Spleen (tissue), 11 donors: Measurements from ENCODE around the gene EPHB4. TPM values are rescaled to one million over a fixed set of nuclear protein-coding genes. Genes with fewer than 3 reads are reported as not detected.
"Not testable (repeated sequence)": the region's sequence is repeated elsewhere in the genome, so short reads cannot be mapped to it uniquely, and the experiment has no call there.

Experiments used
- DNase-seq: peaks from one replicate; pipeline ENCODE4 v3.0.0-alpha.2; 2020
- H3K27ac ChIP-seq, 8 donors: fragments of 200-600 bp; sonication (generic) in 7 of 8; 1 replicate in 4 of 8; 2 replicates in 4 of 8; pipeline versions ENCODE4 v1.5.0 to v1.8.0; 2016 to 2021; ENCODE audit warnings: inconsistent platforms in 4 of 8, mild to moderate bottlenecking in 4 of 8, moderate library complexity in 1 of 8
- H3K27me3 ChIP-seq, 7 donors: fragments of 200-600 bp; sonication (generic) in 6 of 7; replicated peaks in 1 of 7; 1 replicate in 4 of 7; 2 replicates in 3 of 7; pipeline versions ENCODE4 v1.5.0 to v1.8.0; 2016 to 2021; ENCODE audit warnings: inconsistent platforms in 3 of 7, mild to moderate bottlenecking in 1 of 7
- H3K36me3 ChIP-seq, 6 donors: fragments of 200-600 bp; sonication (generic) in 5 of 6; 1 replicate in 4 of 6; 2 replicates in 2 of 6; pipeline versions ENCODE4 v1.5.0 to v1.8.0; 2016 to 2021; ENCODE audit warnings: inconsistent platforms in 2 of 6
- H3K4me1 ChIP-seq, 6 donors: fragments of 200-600 bp; sonication (generic) in 5 of 6; 1 replicate in 3 of 6; 2 replicates in 3 of 6; pipeline versions ENCODE4 v1.5.0 to v1.8.0; 2016 to 2021; ENCODE audit warnings: inconsistent platforms in 3 of 6
- H3K4me3 ChIP-seq, 8 donors: fragments of 200-600 bp; sonication (generic) in 7 of 8; 1 replicate in 4 of 8; 2 replicates in 4 of 8; pipeline versions ENCODE4 v1.5.0 to v1.8.0; 2016 to 2021; ENCODE audit warnings: inconsistent platforms in 4 of 8, mild to moderate bottlenecking in 4 of 8, moderate library complexity in 2 of 8
- H3K9me3 ChIP-seq, 8 donors: fragments of 200-600 bp; sonication (generic) in 7 of 8; 1 replicate in 4 of 8; 2 replicates in 4 of 8; pipeline versions ENCODE4 v1.5.0 to v1.8.0; 2016 to 2021; ENCODE audit warnings: inconsistent platforms in 4 of 8
- POLR2A ChIP-seq, 3 donors: fragments of 450-650 bp; IDR thresholded peaks; one replicate each; pipeline ENCODE4 v1.5.1; 2017; ENCODE audit warnings: antibody characterized with exemption in 3 of 3, mild to moderate bottlenecking in 1 of 3
- POLR2AphosphoS5 ChIP-seq, 3 donors: sonication (generic); formaldehyde crosslinking; IDR thresholded peaks; one replicate each; pipeline ENCODE4 v1.5.1; 2017; ENCODE audit warnings: antibody characterized with exemption in 3 of 3
- WGBS, 5 donors: extraction: QIAGEN DNeasy Blood & Tissue Kit in 3 of 5; methylation state at CpG; one replicate each; pipeline versions ENCODE4 v1.1.5 to v1.1.7; 2013 to 2018; 5-methylcytosine and 5-hydroxymethylcytosine counted together
- intact Hi-C: fragments of 100-400 bp; cut with DNase I; formaldehyde crosslinking; loops from one replicate; pipeline ENCODE4 v1.15.0; 2023; ENCODE audit warnings: low total_unique reads
- polyA plus RNA-seq, 3 donors: library from polyadenylated mRNA; stranded (reverse); fragments of 200-250 nt; gene quantifications; one replicate each; pipeline ENCODE4 v1.2.1, GENCODE V29; 2013
- total RNA-seq, 7 donors: library from RNA; depleted of rRNA in 3 of 7; stranded (reverse); fragments of >200 nt in 3 of 7; fragmentation: NEBNext Ultra II Directional in 4 of 7; extraction: Animal tissue kit (Norgen Biotek cat#: 25700) in 4 of 7; gene quantifications; one replicate each; pipeline versions ENCODE4 v1.1.0 to v1.2.1, GENCODE V29; 2016 to 2021
- TF ChIP-seq, protein P1 (sequence below), 11 experiments: fragments of 200-600 bp in 7 of 11; fragments of 450-650 bp in 4 of 11; sonication (generic) in 4 of 11; IDR thresholded peaks in 8 of 11; conservative IDR thresholded peaks in 3 of 11; 1 replicate in 7 of 11; 2 replicates in 4 of 11; pipeline versions ENCODE4 v1.4.0 to v1.8.0; 2016 to 2021; ENCODE audit warnings: antibody characterized with exemption in 11 of 11, inconsistent platforms in 4 of 11, mild to moderate bottlenecking in 1 of 11
- donor health status: healthy with polysubstance abuse.
- donor health status: DM: no; HTN: no; CAD: no; lungs with moderate emphysema.
- donor health status: DM: no; HTN: no; CAD: no.
- donor health status: Bipolar disorder and iron deficiency.
- donor health status: healthy.
- donor health status: DM: no; HTN: no; CAD: no.
- donor health status: DM: yes; HTN: yes; CAD: no.

Gene EPHB4
- total and polyA plus RNA-seq, 10 donors: 14.8 to 157 (median 101) TPM

DNA sequence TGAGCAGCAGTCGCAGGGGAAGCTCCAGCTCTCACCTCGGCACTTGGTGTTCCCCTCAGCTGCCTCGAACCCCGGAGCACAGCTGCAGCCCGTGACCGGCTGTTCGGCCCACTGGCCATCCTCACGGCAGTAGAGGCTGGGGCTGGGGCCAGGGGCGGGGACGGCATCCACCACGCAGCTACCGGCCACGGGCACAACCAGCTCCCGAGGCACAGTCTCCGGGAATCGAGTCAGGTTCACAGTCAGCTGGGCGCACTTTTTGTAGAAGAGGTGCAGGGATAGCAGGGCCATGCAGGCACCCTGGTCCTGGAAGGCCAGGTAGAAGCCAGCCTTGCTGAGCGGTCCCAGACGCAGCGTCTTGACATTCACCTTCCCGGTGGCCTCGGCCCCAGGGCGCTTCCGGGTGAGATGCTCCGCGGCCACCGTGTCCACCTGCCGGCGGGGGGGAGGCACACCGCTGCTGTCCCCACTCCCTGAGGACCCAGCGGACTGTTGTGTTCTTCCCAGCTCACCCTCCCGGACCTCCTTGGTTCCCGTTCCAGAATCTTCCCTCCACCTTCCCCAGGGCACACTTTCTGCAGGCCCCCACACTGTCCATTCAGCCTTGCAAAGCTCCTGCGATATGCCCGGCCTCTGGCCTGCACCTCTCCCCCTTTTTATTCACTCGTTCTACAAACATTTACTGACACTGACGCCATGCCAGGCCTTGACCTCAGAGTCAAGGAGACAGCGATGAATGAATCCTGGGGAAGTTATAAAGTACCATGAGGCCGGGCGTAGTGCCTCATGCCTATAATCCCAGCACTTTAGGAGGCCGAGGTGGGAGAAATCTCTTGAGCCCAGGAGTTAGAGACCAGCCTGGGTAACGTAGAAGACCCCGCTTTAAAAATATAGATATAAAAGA lies 4.8 kb downstream of the EPHB4 start:
- intact Hi-C loops: no loop called here
- 74 to 89% (median 83%) methylated on average over 27 to 43 of the region's 43 CpGs for WGBS, 5 donors
- DNase-seq: peak; percentile 66
- H3K4me1 ChIP-seq: peaks cover 0 to 91% (median 54%) of the 10 kb centered on the region in 6 donors
- peak overlapping the region in 5 of 8 donors; percentile 10 to 84 (median 36) for H3K27ac ChIP-seq
- no peaks in the 10 kb centered on the region for H3K9me3 ChIP-seq
- H3K36me3 ChIP-seq: peaks cover 0 to 65% (median 30%) of the 10 kb centered on the region in 6 donors
- H3K4me3 ChIP-seq: peak overlapping the region in 4 of 8 donors; percentile 10 to 80 (median 17)
- peaks cover 0 to 44% (median 7%) of the 10 kb centered on the region in 7 donors for H3K27me3 ChIP-seq
- TF ChIP-seq POLR2A (IDR thresholded peaks at IDR 0.05) (no peak), POLR2AphosphoS5 (IDR thresholded peaks at IDR 0.05) (peak; percentile 49 to 65 (median 62))

DNA sequence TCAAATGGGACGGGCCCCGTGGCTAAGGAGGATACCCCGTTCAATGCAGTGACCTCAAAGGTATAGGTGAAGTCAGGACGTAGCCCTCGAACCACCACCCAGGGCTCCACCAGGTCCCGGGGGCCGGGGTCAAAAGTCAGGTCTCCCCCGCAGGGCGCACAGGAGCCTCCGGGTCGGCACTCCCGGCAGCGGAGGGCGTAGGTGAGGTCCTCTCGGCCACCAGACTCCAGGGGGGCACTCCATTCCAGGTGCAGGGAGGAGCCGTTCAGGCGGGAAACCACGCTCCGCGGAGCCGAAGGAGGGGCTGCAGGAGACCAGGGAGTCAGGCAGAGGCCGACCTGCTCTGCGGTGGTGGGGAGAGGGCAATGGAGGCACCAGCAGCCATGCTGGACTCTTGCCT lies 7.7 kb downstream of the EPHB4 start:
- TF ChIP-seq POLR2AphosphoS5 (IDR thresholded peaks at IDR 0.05) (peak in 1 of 3 donors; percentile 44), POLR2A (IDR thresholded peaks at IDR 0.05) (no peak)
- Histone ChIP-seq H3K4me3 (no peak overlapping the region), H3K27ac (peak overlapping the region in 3 of 8 donors; percentile 6 to 42 (median 13)), H3K9me3 (no peaks in the 10 kb centered on the region), H3K27me3 (peaks cover 0 to 15% (median 0%) of the 10 kb centered on the region in 7 donors), H3K4me1 (peaks cover 0 to 78% (median 31%) of the 10 kb centered on the region in 6 donors), H3K36me3 (peaks cover 0 to 95% (median 35%) of the 10 kb centered on the region in 6 donors)
- DNase-seq: no peak
- WGBS, 5 donors: 86 to 93% (median 91%) methylated on average over 14 to 23 of the region's 23 CpGs
- intact Hi-C loops: no loop called here

DNA sequence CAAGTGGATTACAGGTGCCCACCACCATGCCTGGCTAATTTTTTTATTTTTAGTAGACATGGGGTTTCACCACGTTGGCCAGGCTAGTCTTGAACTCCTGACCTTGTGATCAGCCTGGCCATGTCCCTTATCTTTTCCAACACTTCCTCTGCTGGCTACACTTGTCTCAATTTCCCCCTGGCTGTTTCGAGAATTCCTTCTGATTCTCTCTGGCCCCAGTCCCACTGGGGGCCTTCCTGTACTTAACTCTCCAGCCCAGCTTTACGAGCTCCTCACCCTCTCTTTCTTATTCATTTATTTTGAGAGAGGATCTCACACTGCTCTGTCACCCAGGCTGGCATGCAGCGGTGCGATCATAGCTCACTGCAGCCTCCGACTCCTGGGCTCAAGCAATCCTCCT lies 8.5 kb downstream of the EPHB4 start:
- Histone ChIP-seq H3K36me3 (peaks cover 0 to 97% (median 36%) of the 10 kb centered on the region in 6 donors), H3K27me3 (peaks cover 0 to 7% (median 0%) of the 10 kb centered on the region in 7 donors), H3K4me1 (peaks cover 0 to 78% (median 30%) of the 10 kb centered on the region in 6 donors), H3K9me3 (no peaks in the 10 kb centered on the region), H3K27ac (peak overlapping the region in 4 of 8 donors; percentile 4 to 42 (median 10)), H3K4me3 (no peak overlapping the region)
- DNase-seq: no peak
- intact Hi-C loops: no loop called here
- 69 to 83% (median 74%) methylated on average over 6 of the region's 6 CpGs for WGBS, 5 donors
- TF ChIP-seq POLR2A (IDR thresholded peaks at IDR 0.05): no peak
- TF ChIP-seq, protein P1, sequence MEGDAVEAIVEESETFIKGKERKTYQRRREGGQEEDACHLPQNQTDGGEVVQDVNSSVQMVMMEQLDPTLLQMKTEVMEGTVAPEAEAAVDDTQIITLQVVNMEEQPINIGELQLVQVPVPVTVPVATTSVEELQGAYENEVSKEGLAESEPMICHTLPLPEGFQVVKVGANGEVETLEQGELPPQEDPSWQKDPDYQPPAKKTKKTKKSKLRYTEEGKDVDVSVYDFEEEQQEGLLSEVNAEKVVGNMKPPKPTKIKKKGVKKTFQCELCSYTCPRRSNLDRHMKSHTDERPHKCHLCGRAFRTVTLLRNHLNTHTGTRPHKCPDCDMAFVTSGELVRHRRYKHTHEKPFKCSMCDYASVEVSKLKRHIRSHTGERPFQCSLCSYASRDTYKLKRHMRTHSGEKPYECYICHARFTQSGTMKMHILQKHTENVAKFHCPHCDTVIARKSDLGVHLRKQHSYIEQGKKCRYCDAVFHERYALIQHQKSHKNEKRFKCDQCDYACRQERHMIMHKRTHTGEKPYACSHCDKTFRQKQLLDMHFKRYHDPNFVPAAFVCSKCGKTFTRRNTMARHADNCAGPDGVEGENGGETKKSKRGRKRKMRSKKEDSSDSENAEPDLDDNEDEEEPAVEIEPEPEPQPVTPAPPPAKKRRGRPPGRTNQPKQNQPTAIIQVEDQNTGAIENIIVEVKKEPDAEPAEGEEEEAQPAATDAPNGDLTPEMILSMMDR (IDR thresholded peaks at IDR 0.05 in 8 of 11, conservative IDR thresholded peaks at IDR 0.05 in 3 of 11): no peak
- no peak for TF ChIP-seq POLR2AphosphoS5 (IDR thresholded peaks at IDR 0.05)

DNA sequence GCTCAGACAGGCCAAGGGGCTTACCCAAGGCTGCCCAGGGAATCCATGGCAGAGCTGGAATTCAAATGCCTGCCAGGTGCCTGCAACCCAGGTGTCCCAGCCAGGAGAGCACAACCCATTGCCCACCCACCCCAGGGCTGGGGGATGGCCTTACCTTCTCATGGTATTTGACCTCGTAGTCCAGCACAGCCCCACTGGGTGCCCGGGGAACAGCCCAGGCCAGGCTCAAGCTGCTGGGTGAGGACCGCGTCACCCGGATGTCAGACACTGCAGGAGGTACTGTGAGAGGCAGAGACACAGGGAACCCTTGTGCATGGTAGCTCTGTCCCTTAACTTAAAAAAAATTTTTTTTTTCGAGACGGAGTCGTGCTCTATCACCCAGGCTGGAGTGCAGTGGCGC lies 9.0 kb downstream of the EPHB4 start:
- Histone ChIP-seq H3K9me3 (no peaks in the 10 kb centered on the region), H3K4me3 (no peak overlapping the region), H3K4me1 (peaks cover 0 to 78% (median 28%) of the 10 kb centered on the region in 6 donors), H3K36me3 (peaks cover 0 to 97% (median 37%) of the 10 kb centered on the region in 6 donors), H3K27ac (peak overlapping the region in 1 of 8 donors; percentile 4), H3K27me3 (peaks cover 0 to 2% (median 0%) of the 10 kb centered on the region in 7 donors)
- DNase-seq: no peak
- 79 to 90% (median 86%) methylated on average over 9 of the region's 9 CpGs for WGBS, 5 donors
- intact Hi-C loops: no loop called here
- TF ChIP-seq, protein P1 (IDR thresholded peaks at IDR 0.05 in 8 of 11, conservative IDR thresholded peaks at IDR 0.05 in 3 of 11): no peak
- TF ChIP-seq POLR2AphosphoS5 (IDR thresholded peaks at IDR 0.05): peak in 1 of 3 donors; percentile 38
- TF ChIP-seq POLR2A (IDR thresholded peaks at IDR 0.05): no peak

DNA sequence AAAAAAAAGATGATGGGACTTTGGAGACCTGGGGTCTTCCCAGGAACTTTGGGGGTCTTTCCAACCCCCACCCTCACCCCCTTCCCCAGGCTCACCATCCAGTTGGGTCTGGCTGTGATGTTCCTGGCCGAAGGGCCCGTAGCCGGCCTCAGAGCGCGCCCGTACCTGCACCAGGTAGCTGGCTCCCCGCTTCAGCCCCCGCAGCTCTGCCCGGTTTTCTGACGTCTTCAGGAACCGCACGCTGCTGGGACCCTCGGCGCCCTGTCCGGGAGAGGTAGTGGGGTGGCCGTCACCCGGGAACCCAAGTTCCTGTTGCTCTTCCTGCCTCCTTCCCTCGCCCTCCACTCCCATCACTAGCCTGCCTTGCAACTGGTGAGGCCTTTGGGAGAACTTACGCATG lies 10.2 kb downstream of the EPHB4 start:
- TF ChIP-seq POLR2AphosphoS5 (IDR thresholded peaks at IDR 0.05) (peak in 2 of 3 donors; percentile 31 to 59), POLR2A (IDR thresholded peaks at IDR 0.05) (no peak)
- no peaks in the 10 kb centered on the region for H3K9me3 ChIP-seq
- no peaks in the 10 kb centered on the region for H3K27me3 ChIP-seq
- H3K27ac ChIP-seq: no peak overlapping the region
- DNase-seq: no peak
- intact Hi-C loops: no loop called here
- H3K4me1 ChIP-seq: peaks cover 0 to 66% (median 22%) of the 10 kb centered on the region in 6 donors
- peaks cover 0 to 97% (median 39%) of the 10 kb centered on the region in 6 donors for H3K36me3 ChIP-seq
- 83 to 93% (median 89%) methylated on average over 19 of the region's 19 CpGs for WGBS, 5 donors
- no peak overlapping the region for H3K4me3 ChIP-seq

DNA sequence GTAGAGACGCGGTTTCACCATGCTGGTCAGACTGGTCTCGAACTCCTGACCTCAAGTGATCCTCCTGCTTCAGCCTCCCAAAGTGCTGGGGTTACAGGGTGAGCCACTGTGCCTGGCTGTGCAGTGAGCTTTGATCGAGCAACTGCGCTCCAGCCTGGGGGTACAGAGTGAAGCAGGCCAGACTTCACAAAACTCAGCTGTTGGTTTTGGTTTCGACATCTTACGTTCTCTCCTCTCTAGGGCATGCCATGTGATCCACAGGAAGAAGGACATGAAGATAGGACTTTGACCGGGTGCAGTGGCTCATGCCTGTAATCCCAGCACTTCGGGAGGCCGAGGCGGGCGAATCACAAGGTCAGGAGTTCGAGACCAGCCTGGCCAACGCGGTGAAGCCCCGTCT lies 10.8 kb downstream of the EPHB4 start:
- not testable (repeated sequence) for H3K27me3 ChIP-seq

More for the DNA sequence above, 10.8 kb downstream of the EPHB4 start:
- peaks cover 0 to 97% (median 34%) of the 10 kb centered on the region in 6 donors for H3K36me3 ChIP-seq
- whole genome bisulfite sequencing, 5 donors: 82 to 90% (median 87%) methylated on average over 13 to 16 of the region's 16 CpGs
- intact Hi-C loops, H3K27ac ChIP-seq, H3K9me3 ChIP-seq, DNase-seq, H3K4me3 ChIP-seq: not testable (repeated sequence)
- peaks cover 0 to 60% (median 19%) of the 10 kb centered on the region in 6 donors for H3K4me1 ChIP-seq
